Breast epithelium (tissue), 3 donors: ENCODE data around the gene TENM4.

Experiments used
- CTCF ChIP-seq, 3 donors: fragments of 450-650 bp; IDR thresholded peaks; one replicate each; pipeline ENCODE4 v1.5.1; 2016 to 2017; ENCODE audit warnings: antibody characterized with exemption in 3 of 3, mild to moderate bottlenecking in 3 of 3, moderate library complexity in 3 of 3
- POLR2AphosphoS5 ChIP-seq, 3 donors: sonication (generic); formaldehyde crosslinking; IDR thresholded peaks; one replicate each; pipeline ENCODE4 v1.6.1; 2017; ENCODE audit warnings: antibody characterized with exemption in 3 of 3

- TF ChIP-seq CTCF (IDR thresholded peaks at IDR 0.05) (no peak), POLR2AphosphoS5 (IDR thresholded peaks at IDR 0.05) (no peak)
Observed at GRCh38 chr11:78943841-78944240, 497.0 kb downstream of the TENM4 start.
